GM12878 (cell line): ENCODE data around the gene AQP7. TPM values are rescaled to one million over a fixed set of nuclear protein-coding genes. Genes with fewer than 3 reads are reported as not detected.

Experiments used
- ATAC-seq: fragments of 200-7000 bp; cut with Tn5 transposase; 3 replicates; pipeline ENCODE4 v1.9.1; 2020; ENCODE audit warnings: mild to moderate bottlenecking, moderate library complexity
- BruUV-seq: library from RNA; stranded (reverse); fragments of 400-500 nt; replicated peaks from 2 replicates; lab custom pipeline; 2021; lab: Mats Ljungman, UMichigan
- CTCF ChIA-PET: fragments of 300-600 bp; sonication (Branson Sonifier 250); formaldehyde crosslinking; extraction: SDS; loops from one replicate; lab custom pipeline; 2021; ENCODE audit warnings: inconsistent platforms; lab: Yijun Ruan, JAX
- POLR2A ChIA-PET: fragments of 350-600 bp; formaldehyde crosslinking; extraction: SDS; loops from one replicate; lab custom pipeline; 2021; ENCODE audit warnings: inconsistent platforms; lab: Charles Lee
- RAD21 ChIA-PET: fragments of 300-600 bp; sonication (Branson Sonifier 250); formaldehyde crosslinking; loops from one replicate; lab custom pipeline; 2023; ENCODE audit warnings: antibody characterized with exemption; ENCODE audit not compliant: unreplicated experiment; lab: Charles Lee
- SMC1A ChIA-PET: fragments of 300-600 bp; sonication (Branson Sonifier 250); formaldehyde crosslinking; loops from one replicate; lab custom pipeline; 2023; ENCODE audit not compliant: unreplicated experiment, uncharacterized antibody; lab: Charles Lee
- DNase-seq: peaks from one replicate; pipeline ENCODE4 v3.0.0-alpha.2; 2011; ENCODE audit warnings: low read depth, low spot score
- FAIRE-seq: peaks from 3 replicates; lab custom pipeline; 2011; peaks lifted over from hg19 to GRCh38; lab: Jason Lieb, UNC
- H2AFZ ChIP-seq: 2 replicates; pipeline ENCODE4 v1.6.0; 2011; ENCODE audit warnings: low read depth, low read length, control low read depth; ENCODE audit not compliant: control insufficient read depth
- H3K27ac ChIP-seq: 2 replicates; pipeline ENCODE4 v1.5.1; 2011; ENCODE audit warnings: control low read depth; ENCODE audit not compliant: control insufficient read depth, insufficient read depth
- H3K27me3 ChIP-seq, 2 experiments: replicated peaks in 1 of 2; 2 replicates each; pipeline versions ENCODE4 v1.6.0 to v1.6.1; 2011; ENCODE audit warnings: low read length in 1 of 2; ENCODE audit not compliant: control insufficient read depth in 2 of 2, insufficient read depth in 2 of 2
- H3K36me3 ChIP-seq, 2 experiments: 2 replicates each; pipeline ENCODE4 v1.5.1; 2011; ENCODE audit warnings: low read length in 1 of 2; ENCODE audit not compliant: control insufficient read depth in 2 of 2, insufficient read depth in 2 of 2
- H3K4me1 ChIP-seq: 2 replicates; pipeline ENCODE4 v1.6.1; 2011; ENCODE audit warnings: mild to moderate bottlenecking, low read length, moderate library complexity, mixed read lengths; ENCODE audit not compliant: control insufficient read depth, insufficient read depth
- H3K4me2 ChIP-seq: 2 replicates; pipeline ENCODE4 v1.6.0; 2011; ENCODE audit warnings: control low read depth; ENCODE audit not compliant: control insufficient read depth, insufficient read depth
- H3K4me3 ChIP-seq: fragments of 200-600 bp; sonication (generic); 2 replicates; pipeline ENCODE4 v1.5.1; 2016
- H3K79me2 ChIP-seq: 2 replicates; pipeline ENCODE4 v1.6.0; 2011; ENCODE audit warnings: low read length; ENCODE audit not compliant: control insufficient read depth, insufficient read depth
- H3K9ac ChIP-seq: 2 replicates; pipeline ENCODE4 v1.8.0; 2011; ENCODE audit warnings: low read length, control low read depth, mixed read lengths; ENCODE audit not compliant: control insufficient read depth, insufficient read depth
- H3K9me3 ChIP-seq: replicated peaks from 3 replicates; pipeline ENCODE4 v1.5.1; 2011; ENCODE audit warnings: mild to moderate bottlenecking, low read length; ENCODE audit not compliant: control insufficient read depth, insufficient read depth
- H4K20me1 ChIP-seq: 2 replicates; pipeline ENCODE4 v1.6.0; 2011; ENCODE audit not compliant: control insufficient read depth, insufficient read depth
- BCL11A ChIP-seq: IDR thresholded peaks from 2 replicates; pipeline ENCODE4 v1.6.1; 2011; ENCODE audit warnings: low read depth, low read length
- CBX5 ChIP-seq: sonication (generic); IDR thresholded peaks from 2 replicates; pipeline ENCODE4 v1.6.1; 2016; ENCODE audit warnings: low read depth, moderate library complexity, mild to moderate bottlenecking, inconsistent platforms
- EP300 ChIP-seq, 2 experiments: fragments of 150-350 bp in 1 of 2; IDR thresholded peaks; 2 replicates each; pipeline ENCODE4 v1.6.1; 2011 to 2012; ENCODE audit warnings: low read depth in 2 of 2, low read length in 2 of 2, borderline replicate concordance in 1 of 2, improper control_type of control experiment in 1 of 2, inconsistent platforms in 1 of 2; ENCODE audit not compliant: control insufficient read depth in 1 of 2
- GABPA ChIP-seq: IDR thresholded peaks from 2 replicates; pipeline ENCODE4 v1.6.1; 2014; ENCODE audit warnings: antibody characterized with exemption, low read depth, mild to moderate bottlenecking, inconsistent platforms
- GATAD2B ChIP-seq: fragments of 450-650 bp; conservative IDR thresholded peaks from 2 replicates; pipeline ENCODE4 v1.6.1; 2017; ENCODE audit warnings: low read depth, mild to moderate bottlenecking, moderate library complexity
- HDAC2 ChIP-seq: fragments of 200-600 bp; sonication (generic); IDR thresholded peaks from 2 replicates; pipeline ENCODE4 v1.6.1; 2017
- HDAC6 ChIP-seq: fragments of 200-600 bp; sonication (generic); IDR thresholded peaks from one replicate; pipeline ENCODE4 v1.8.0; 2017; ENCODE audit warnings: antibody characterized with exemption; ENCODE audit not compliant: unreplicated experiment
- IKZF1 ChIP-seq: fragments of 450-650 bp; conservative IDR thresholded peaks from 2 replicates; pipeline ENCODE4 v1.6.1; 2017; ENCODE audit warnings: antibody characterized with exemption, mild to moderate bottlenecking
- JUND ChIP-seq: IDR thresholded peaks from 2 replicates; pipeline ENCODE4 v1.6.1; 2012; ENCODE audit warnings: low read depth, mild to moderate bottlenecking, low read length, improper control_type of control experiment, moderate library complexity
- MEF2A ChIP-seq: IDR thresholded peaks from 2 replicates; pipeline ENCODE4 v1.6.1; 2011; ENCODE audit warnings: low read depth, mild to moderate bottlenecking, low read length, moderate library complexity; ENCODE audit not compliant: insufficient read depth
- SMC3 ChIP-seq: IDR thresholded peaks from 2 replicates; pipeline ENCODE4 v1.6.1; 2011; ENCODE audit warnings: low read length, improper control_type of control experiment, borderline replicate concordance
- TAF1 ChIP-seq: IDR thresholded peaks from 2 replicates; pipeline ENCODE4 v1.6.1; 2011; ENCODE audit warnings: mild to moderate bottlenecking, low read depth, low read length, borderline replicate concordance
- TBL1XR1 ChIP-seq: IDR thresholded peaks from 2 replicates; pipeline ENCODE4 v1.6.1; 2012; ENCODE audit warnings: low read depth, low read length, improper control_type of control experiment
- USF2 ChIP-seq: IDR thresholded peaks from 2 replicates; pipeline ENCODE4 v1.6.1; 2011; ENCODE audit warnings: low read depth, low read length, improper control_type of control experiment, borderline replicate concordance
- ZNF207 ChIP-seq: fragments of 450-650 bp; IDR thresholded peaks from 2 replicates; pipeline ENCODE4 v1.6.1; 2014; ENCODE audit warnings: antibody characterized with exemption, mild to moderate bottlenecking, borderline replicate concordance
- ZNF217 ChIP-seq: fragments of 450-650 bp; IDR thresholded peaks from 2 replicates; pipeline ENCODE4 v1.6.1; 2017; ENCODE audit warnings: antibody characterized with exemption, mild to moderate bottlenecking
- WGBS: methylation state at CpG from one replicate; pipeline ENCODE4 v1.1.6; 2016; ENCODE audit warnings: low lambda C conversion rate; ENCODE audit not compliant: insufficient replicate concordance, insufficient coverage; ENCODE audit errors: missing lambda C conversion rate; 5-methylcytosine and 5-hydroxymethylcytosine counted together
- in situ Hi-C: fragments of 300-500 bp; cut with MboI; formaldehyde crosslinking; loops from 9 replicates; pipeline ENCODE4 v1.14.3; 2018; ENCODE audit warnings: mixed read lengths
- intact Hi-C: fragments of 100-400 bp; cut with micrococcal nuclease; formaldehyde crosslinking; loops from one replicate; pipeline ENCODE4 v1.14.2; 2022; ENCODE audit not compliant: unreplicated experiment
- polyA plus RNA-seq, 11 experiments: library from polyadenylated mRNA; depleted of rRNA in 4 of 11; unstranded in 6 of 11; stranded (reverse) in 5 of 11; fragments of >200 nt; fragmentation: Nextera tagmentation in 4 of 11; fragmentation: Illumina TruSeq in 1 of 11; extraction: Ambion mirVana in 4 of 11; extraction: Trizol in 1 of 11; gene quantifications; 1 replicate in 1 of 11; 2 replicates in 10 of 11; pipeline versions ENCODE4 v1.2.1 to v1.2.3, GENCODE V29; 2011 to 2016; ENCODE audit warnings: inconsistent platforms in 2 of 11, missing spikeins in 2 of 11, low read depth in 1 of 11
- total RNA-seq, 4 experiments: library from RNA; depleted of rRNA in 3 of 4; stranded (reverse); fragments of >200 nt in 3 of 4; fragmentation: Illumina TruSeq in 1 of 4; extraction: Trizol in 1 of 4; gene quantifications; 2 replicates each; pipeline versions ENCODE4 v1.2.1 to v1.2.3, GENCODE V29; 2013 to 2021
- TF ChIP-seq, protein P1 (sequence below): IDR thresholded peaks from 2 replicates; pipeline ENCODE4 v1.6.1; 2011; ENCODE audit warnings: borderline replicate concordance, low read depth, mild to moderate bottlenecking, moderate library complexity, mixed read lengths, low read length; ENCODE audit not compliant: insufficient read depth; ENCODE audit errors: extremely low read length
- TF ChIP-seq, protein P2 (sequence below): IDR thresholded peaks from 2 replicates; pipeline ENCODE4 v1.6.1; 2012; ENCODE audit warnings: mild to moderate bottlenecking, low read depth, low read length

AQP7 gene
- total and polyA plus RNA-seq, 10 of the 15 experiments (the other 5 are each of a cell fraction or from before 2014, with no cell fraction given): 0.04 to 0.18 (median 0.04) TPM; not detected in 7

DNA sequence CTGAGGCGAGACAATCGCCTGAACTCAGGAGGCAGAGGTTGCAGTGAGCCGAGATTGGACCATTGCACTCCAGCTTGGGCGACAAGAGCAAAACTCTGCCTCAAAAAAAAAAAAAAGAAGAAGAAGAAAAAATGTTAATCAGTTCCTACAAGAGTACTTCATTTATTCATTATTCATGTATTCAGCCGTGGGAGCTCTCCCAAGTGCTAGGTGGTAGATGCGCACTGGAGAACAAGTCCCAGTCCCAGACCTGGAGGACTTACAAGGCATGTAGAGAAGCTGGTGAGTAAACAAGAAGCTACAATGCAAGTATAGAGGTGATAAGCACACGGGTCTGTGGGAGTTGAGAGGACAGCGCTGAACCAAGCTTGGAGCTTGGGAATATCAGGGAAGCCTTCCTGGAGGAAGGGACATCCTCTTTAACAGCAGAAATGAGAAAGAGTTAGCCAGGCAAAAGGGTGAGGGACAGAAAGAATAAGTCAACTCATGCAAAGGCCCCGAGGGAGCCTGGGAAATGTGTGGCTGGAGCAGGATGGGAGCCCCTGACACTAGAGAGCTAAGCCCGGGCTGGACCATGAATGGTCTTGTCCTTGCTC, 17.4 kb upstream of the AQP7 start:
- 48% methylated on average over 10 of the region's 10 CpGs for WGBS
- Histone ChIP-seq H3K9ac (no peak overlapping the region), H3K4me3 (no peak overlapping the region), H3K79me2 (no peaks in the 10 kb centered on the region), H3K36me3 (no peaks in the 10 kb centered on the region), H3K9me3 (no peaks in the 10 kb centered on the region), H3K27me3 (no peaks in the 10 kb centered on the region; a peak in 1 of 4 replicates), H3K4me2 (no peak overlapping the region), H3K4me1 (no peaks in the 10 kb centered on the region), H3K27ac (no peak overlapping the region), H4K20me1 (no peaks in the 10 kb centered on the region), H2AFZ (no peak overlapping the region)
- ChIA-PET POLR2A (no interaction called here), CTCF (interaction anchor here (0.6 to 1.2 kb wide), 3 partner anchors 14 to 55 kb away, joined by 3 read pairs; no protein-coding TSS in a partner anchor), RAD21 (no interaction called here), SMC1A (interaction anchor here (1.4 kb wide), 1 partner anchor 12 kb away, joined by 3 read pairs; no protein-coding TSS in a partner anchor)
- BruUV-seq: no TSS peak
- FAIRE-seq (no peak), ATAC-seq (no peak), DNase-seq (no peak)
- intact Hi-C loops (no loop called here), in situ Hi-C loops (no loop called here)
- TF ChIP-seq JUND (no peak), USF2 (no peak), HDAC2 (no peak), EP300 (IDR thresholded peaks at IDR 0.05; ENCODE audit: borderline replicate concordance in 1 of 2, control insufficient read depth in 1 of 2, low read depth in 2 of 2, low read length in 2 of 2) (no peak), TBL1XR1 (no peak), HDAC6 (no peak), BCL11A (no peak), IKZF1 (no peak), ZNF207 (no peak), SMC3 (no peak), TAF1 (no peak), GATAD2B (no peak), MEF2A (no peak), ZNF217 (no peak), CBX5 (no peak), GABPA (no peak)
- TF ChIP-seq, protein P1, sequence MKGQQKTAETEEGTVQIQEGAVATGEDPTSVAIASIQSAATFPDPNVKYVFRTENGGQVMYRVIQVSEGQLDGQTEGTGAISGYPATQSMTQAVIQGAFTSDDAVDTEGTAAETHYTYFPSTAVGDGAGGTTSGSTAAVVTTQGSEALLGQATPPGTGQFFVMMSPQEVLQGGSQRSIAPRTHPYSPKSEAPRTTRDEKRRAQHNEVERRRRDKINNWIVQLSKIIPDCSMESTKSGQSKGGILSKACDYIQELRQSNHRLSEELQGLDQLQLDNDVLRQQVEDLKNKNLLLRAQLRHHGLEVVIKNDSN: no peak
- TF ChIP-seq, protein P2, sequence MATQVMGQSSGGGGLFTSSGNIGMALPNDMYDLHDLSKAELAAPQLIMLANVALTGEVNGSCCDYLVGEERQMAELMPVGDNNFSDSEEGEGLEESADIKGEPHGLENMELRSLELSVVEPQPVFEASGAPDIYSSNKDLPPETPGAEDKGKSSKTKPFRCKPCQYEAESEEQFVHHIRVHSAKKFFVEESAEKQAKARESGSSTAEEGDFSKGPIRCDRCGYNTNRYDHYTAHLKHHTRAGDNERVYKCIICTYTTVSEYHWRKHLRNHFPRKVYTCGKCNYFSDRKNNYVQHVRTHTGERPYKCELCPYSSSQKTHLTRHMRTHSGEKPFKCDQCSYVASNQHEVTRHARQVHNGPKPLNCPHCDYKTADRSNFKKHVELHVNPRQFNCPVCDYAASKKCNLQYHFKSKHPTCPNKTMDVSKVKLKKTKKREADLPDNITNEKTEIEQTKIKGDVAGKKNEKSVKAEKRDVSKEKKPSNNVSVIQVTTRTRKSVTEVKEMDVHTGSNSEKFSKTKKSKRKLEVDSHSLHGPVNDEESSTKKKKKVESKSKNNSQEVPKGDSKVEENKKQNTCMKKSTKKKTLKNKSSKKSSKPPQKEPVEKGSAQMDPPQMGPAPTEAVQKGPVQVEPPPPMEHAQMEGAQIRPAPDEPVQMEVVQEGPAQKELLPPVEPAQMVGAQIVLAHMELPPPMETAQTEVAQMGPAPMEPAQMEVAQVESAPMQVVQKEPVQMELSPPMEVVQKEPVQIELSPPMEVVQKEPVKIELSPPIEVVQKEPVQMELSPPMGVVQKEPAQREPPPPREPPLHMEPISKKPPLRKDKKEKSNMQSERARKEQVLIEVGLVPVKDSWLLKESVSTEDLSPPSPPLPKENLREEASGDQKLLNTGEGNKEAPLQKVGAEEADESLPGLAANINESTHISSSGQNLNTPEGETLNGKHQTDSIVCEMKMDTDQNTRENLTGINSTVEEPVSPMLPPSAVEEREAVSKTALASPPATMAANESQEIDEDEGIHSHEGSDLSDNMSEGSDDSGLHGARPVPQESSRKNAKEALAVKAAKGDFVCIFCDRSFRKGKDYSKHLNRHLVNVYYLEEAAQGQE: no peak
